Right renal cortex interstitium (tissue), 3 donors: ENCODE measurements around the gene NUP98. TPM values are rescaled to one million over a fixed set of nuclear protein-coding genes. Genes with fewer than 3 reads are reported as not detected.

Source experiments
- DNase-seq, 3 donors: peaks; one replicate each; pipeline ENCODE4 v3.0.0-alpha.2; 2013; ENCODE audit warnings: low read depth in 3 of 3, low spot score in 2 of 3
- polyA plus RNA-seq, 3 donors: library from polyadenylated mRNA; unstranded; fragments of 120-200 nt; gene quantifications; one replicate each; pipeline ENCODE4 v1.2.1, GENCODE V29; 2013; ENCODE audit not compliant: insufficient read length in 3 of 3

The NUP98 gene
- polyA plus RNA-seq, 3 donors, result 58.2 to 62.6 (median 59.2) TPM

- DNase-seq, result no peak
Observed at GRCh38 chr11:3645552-3645951, 151.8 kb downstream of the NUP98 start.

- DNase-seq, result no peak
Observed at GRCh38 chr11:3644817-3645235, 152.5 kb downstream of the NUP98 start, which contains the start of gene ART1. Gene ART1, plus strand, starts transcription at chr11:3645128. Its CDS starts 14,086 bp downstream, at chr11:3659214.

DNA sequence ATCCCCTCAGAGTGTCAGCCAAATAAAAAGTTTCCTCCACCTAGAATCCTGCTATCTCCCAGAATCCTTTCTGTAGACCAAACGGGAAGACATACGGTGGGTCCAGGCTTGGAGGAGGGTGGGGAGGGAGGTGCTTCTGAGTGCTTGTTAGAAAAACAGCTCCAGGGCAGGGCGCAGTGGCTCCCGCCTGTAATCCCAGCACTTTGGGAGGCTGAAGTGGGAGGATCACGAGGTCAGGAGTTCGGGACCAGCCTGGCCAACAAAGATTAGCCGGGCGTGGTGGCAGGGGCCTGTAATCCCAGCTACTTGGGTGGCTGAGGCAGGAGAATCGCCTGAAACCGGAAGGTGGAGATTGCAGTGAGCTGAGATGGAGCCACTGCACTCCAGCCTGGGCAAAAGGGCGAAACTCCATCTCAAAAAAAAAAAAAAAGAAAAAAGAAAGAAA is 154.2 kb downstream of the NUP98 start:
- DNase-seq, result peak in 1 of 3 donors; percentile 2

DNA sequence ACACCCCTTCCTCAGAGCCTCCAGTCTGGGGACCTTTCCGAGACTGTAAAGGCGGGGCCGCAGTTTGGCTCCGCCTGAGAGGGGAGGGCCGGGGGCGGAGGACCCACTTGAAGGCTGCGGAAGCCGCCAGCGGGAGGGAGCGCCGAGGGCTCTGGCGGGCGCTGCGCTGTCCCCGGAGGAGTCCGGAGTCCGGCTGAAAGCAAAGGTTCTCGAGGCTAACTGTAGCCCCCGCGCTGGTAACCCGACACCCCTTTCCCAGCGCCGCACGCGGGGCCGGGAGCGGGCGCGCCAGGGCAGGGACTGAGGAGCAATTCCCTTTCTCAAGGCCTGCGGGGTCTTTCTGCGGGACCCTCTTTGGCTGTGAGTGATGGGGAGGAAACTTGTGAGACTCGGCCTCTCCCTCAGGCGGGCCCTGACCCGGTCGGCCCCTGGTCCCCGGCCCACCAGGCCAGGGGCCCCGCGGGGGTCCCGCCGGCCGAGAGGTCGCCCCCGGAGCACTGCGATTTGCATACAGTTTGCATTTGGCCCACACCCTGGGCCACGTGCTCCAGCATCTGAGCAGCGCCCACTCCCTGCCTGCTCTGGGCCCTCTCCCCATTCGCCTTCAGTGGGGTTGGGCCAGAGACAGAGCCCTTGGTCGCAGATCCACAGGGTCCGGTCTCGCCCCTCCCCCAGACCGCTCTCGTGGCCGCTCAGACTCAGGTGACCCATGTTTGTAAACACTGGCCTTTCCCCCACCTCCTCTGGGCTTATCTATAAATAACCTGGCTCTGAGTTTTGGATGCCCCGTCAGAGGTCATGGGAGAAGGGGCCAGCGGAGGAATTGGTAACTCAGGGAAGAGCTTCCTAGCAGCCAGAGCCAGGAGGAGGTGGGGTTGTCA is 155.0 kb downstream of the NUP98 start:
- DNase-seq, result peak; percentile 66 to 84 (median 80)

GRCh38 chr11:3641701-3642070 is 155.7 kb downstream of the NUP98 start, which contains the start of gene ART5:
Gene ART5, minus strand, starts transcription at chr11:3641992. Its CDS starts 130 bp downstream, at chr11:3641862.
- no peak for DNase-seq

- DNase-seq, result no peak
Observed at GRCh38 chr11:3641191-3641590, 156.2 kb downstream of the NUP98 start.

GRCh38 chr11:3639841-3640240 is 157.5 kb downstream of the NUP98 start:
- no peak for DNase-seq

- no peak for DNase-seq
Observed at GRCh38 chr11:3638513-3638912, 158.8 kb downstream of the NUP98 start.

DNA sequence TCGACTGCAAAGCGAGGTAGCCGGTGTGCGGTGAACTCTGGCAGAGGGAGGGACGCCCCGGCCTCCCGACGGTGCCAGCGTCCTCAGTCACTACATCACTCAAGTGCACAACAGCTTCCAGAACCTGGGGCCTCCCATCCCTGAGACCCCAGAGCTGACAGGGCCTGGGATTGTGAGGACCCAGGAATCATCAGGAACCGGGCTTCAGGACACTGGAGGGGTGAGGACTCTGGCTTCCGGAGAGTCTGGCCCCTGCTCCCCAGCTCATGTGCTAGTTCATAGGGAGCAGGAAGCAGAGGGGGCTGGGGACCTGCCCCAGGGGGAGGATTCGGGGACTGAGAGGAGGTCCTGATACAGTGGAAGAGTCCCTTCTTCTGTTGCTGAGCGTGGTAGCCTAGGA is 160.2 kb downstream of the NUP98 start:
- no peak for DNase-seq

DNA sequence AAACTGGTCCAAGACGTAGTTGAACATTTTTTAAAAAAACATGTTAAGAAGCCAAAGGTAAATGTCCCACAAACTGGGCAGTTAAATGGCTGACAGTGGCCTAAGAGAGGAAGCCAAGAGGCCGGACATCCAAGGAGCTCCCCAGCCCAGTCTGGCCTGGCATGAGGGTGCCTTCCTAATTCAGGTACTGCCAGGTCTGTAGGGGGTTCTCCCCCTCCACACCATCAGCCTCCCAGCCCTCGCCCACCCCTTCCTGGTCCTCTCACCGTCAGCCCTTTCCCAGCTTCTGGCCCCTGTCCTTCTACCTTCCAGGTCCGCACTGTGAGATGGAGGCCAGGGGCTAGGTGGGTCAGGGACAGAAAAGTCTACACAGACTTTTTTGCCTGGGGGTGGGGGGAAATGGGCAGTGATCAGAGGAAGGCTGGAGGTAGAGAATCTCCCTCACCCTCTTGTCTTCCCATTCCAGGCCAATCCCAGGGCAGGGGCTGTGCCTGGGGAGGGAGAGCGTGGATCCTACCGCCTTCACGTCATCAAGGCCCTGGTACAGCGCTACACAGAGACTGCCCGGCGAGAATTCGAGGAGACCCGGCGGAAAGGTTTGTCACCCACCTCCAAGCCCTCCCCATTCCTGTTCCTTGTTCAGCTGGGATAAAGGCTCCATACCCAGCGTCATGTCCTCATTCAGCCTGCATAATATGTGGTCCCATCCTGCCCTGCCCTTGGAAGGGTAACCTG is 161.5 kb downstream of the NUP98 start:
- DNase-seq, result no peak

DNA sequence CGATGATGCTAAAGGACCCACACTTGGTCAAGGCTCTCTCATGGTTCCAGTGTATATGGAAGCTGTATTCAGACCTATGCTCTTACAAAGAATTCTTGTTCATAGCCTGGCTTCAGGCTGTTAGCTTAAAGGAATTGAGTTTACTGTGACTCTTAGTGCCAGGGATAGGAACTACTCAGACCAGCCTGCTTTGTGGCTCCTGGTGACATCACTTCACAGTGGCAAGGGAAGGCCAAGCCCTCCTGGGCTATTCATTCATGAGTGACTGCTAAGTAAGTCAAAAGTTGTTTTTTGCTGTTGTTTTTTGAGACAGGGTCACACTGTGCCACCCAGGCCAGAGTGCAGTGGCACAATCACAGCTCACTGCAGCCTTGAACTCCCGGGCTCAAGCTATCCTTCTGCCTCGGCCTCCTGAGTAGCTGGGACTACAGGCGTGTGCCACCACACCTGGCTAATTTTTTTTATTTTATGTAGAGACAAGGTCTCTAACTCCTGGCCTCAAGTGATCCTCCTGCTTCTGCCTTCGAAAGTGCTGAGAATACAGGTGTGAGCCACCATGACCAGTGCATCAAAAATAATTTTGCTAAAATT is 165.2 kb downstream of the NUP98 start:
- DNase-seq, result no peak

GRCh38 chr11:3631331-3631730 is 166.0 kb downstream of the NUP98 start:
- no peak for DNase-seq

DNA sequence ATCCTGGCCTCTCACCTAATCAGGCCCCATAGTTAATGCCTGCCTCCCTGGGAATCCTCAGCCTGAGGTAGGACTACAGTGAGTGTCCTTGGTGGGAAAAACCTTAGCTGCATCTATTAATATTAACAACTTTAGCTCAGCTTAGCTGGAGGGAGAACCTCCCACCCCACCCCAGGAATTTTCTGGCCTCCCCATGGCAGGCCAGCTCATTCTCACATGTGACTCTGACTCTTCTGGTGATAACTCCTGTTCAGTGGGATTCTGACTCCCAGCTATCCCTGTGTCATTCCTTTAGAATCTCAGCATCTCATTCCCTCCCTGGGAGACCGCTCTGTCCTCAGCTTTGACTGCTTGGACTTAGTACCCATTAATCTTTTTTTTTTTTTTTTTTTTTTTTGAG is 170.1 kb downstream of the NUP98 start:
- DNase-seq, result no peak

DNA sequence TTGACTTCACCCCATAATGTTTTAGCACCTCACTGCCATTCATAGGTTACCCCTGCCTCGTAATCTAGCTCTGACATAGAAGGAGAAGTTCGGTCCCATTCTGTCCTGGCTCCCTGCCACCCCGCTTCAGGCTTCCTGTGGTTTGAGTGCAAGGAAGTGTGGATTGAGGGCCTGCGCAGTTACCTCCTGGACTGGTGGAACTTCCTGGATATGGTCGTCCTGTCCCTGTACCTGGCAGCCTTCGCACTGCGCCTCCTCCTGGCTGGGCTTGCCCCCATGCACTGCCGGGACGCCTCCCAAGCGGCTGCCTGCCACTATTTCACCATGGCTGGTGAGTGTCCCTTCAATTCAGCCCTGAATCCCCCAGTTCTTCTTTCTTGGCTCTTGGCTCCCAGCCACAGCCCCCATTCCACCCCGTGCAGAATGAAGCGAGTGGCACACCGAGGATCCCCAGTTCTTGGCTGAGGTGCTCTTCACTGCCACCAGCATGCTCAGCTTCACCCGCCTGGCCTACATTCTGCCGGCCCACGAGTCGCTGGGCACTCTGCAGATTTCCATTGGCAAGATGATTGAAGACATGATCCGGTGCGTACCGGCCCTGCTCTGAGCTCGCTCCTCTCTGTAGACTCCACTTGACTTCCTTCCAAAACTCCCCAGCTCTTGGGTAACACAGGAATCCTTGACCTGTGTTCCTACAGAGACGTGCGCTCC is 170.9 kb downstream of the NUP98 start:
- no peak for DNase-seq

Other genes starting within 250 kb of the NUP98 start
- gene ART5, start 155.6 kb downstream of the NUP98 start, polyA plus RNA-seq, result 1 to 10 TPM; 2.3 to 3.3 (median 3.3) TPM
- gene ART1, start 152.4 kb downstream of the NUP98 start, polyA plus RNA-seq, result not detected
- 1 to 10 TPM; 1.2 to 1.4 (median 1.3) TPM for gene CHRNA10, start 126.2 kb downstream of the NUP98 start, polyA plus RNA-seq
- 10 to 100 TPM; 37.3 to 38.6 (median 38.6) TPM for gene PGAP2, start 11.0 kb upstream of the NUP98 start, polyA plus RNA-seq
- 10 to 100 TPM; 21.4 to 26.6 (median 22.4) TPM for gene RHOG, start 43.4 kb upstream of the NUP98 start, polyA plus RNA-seq
- gene STIM1, start 58.1 kb upstream of the NUP98 start, polyA plus RNA-seq, result 10 to 100 TPM; 33.1 to 35.1 (median 34.2) TPM